GM10248 (cell line): ENCODE measurements around the gene ATG13.

Source experiments
- CTCF ChIA-PET: fragments of 300-600 bp; sonication (Branson Sonifier 250); formaldehyde crosslinking; extraction: SDS; loops from one replicate; lab custom pipeline; 2021; ENCODE audit warnings: antibody characterized with exemption; lab: Yijun Ruan, JAX
- POLR2A ChIA-PET: fragments of 350-650 bp; sonication (Branson Sonifier 250); formaldehyde crosslinking; extraction: SDS; loops from one replicate; lab custom pipeline; 2020; ENCODE audit warnings: antibody characterized with exemption; lab: Yijun Ruan, JAX
- DNase-seq: peaks from one replicate; pipeline ENCODE4 v3.0.0; 2012; ENCODE audit errors: extremely low spot score
- CTCF ChIP-seq: IDR thresholded peaks from 2 replicates; pipeline ENCODE4 v1.5.1; 2012; ENCODE audit warnings: mild to moderate bottlenecking, low read depth; ENCODE audit errors: extremely low read depth, missing control alignments, control extremely low read depth

ATG13 gene

DNA sequence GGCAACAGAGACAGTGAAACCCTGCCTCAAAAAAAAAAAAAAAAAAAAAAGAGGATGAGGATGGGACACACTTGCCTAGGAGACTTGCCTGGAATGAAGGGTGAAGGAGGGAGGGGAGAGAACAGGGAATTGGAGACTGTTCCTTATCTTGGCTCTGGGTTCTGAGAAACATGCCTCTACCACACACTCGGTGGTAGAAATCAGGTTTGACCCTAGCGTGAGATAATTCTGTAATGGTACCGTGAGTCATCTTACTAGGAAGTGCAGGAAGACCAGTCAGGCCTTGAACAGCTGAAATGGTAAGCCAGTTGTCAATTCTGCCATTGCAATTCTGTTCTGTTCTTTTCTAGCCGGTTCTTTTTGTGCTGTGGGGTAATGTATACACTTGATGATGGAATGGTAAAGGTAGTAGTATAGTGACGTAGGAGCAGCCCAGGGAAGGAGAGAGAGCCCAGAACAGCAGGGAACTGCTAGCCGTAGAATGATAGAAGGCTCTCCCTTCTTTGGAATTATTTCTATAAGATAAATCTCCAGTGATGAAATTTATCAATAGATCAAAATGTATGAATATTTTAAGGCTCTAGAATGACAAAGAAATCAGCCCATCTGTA lies 19.6 kb upstream of the ATG13 start:
- ChIA-PET CTCF (interaction anchor here (1.3 kb wide), 1 partner anchor 17 kb away, joined by 4 read pairs; no protein-coding TSS in a partner anchor), POLR2A (no interaction called here)
- no peak for DNase-seq
- TF ChIP-seq CTCF = no peak

DNA sequence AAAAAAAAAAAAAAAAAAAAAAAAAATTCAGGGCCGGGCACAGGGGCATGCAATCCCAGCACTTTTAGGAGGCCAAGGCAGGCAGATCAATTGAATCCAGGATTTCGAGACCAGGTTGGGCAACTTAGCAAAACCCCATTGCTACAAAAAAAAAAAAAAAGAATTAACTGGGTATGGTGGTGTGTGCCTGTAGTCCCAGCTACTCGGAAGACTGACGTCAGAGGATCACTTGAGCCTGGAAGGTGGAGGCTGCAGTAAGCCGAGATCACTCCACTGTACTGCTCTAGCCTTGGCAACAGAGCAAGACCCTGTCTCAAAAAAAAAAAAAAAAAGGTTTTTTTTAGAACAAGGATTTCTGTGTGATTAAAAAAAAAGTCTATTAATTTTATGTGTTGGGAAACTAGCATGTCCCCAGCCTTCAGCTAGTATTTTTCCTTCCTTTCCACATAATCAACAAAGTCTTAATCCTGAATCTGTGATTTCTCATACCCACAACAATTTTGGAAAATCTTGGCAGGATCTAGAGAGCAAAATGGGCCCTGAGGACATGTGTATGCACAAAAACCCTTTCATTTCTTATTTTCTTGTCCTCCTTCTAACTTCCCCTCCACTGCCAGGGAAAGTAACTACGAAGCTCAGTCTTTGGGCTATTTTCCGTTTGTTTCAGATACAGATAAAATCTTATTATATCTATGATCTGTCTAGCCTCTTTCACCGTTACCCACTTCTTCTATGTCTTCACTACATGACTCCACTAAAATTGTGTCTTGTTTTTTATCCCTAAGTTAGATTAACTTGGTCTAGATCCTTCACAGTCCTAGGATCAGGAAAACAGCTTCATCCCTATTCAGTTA lies 17.8 kb upstream of the ATG13 start:
- no peak for TF ChIP-seq CTCF
- CTCF ChIA-PET = interaction anchor here (0.9 to 2.1 kb wide), 6 partner anchors 8 to 31 kb away, joined by 3 to 9 read pairs (median 4); partner anchors contain the start of genes ATG13 and HARBI1
- POLR2A ChIA-PET = no interaction called here
- no peak for DNase-seq

DNA sequence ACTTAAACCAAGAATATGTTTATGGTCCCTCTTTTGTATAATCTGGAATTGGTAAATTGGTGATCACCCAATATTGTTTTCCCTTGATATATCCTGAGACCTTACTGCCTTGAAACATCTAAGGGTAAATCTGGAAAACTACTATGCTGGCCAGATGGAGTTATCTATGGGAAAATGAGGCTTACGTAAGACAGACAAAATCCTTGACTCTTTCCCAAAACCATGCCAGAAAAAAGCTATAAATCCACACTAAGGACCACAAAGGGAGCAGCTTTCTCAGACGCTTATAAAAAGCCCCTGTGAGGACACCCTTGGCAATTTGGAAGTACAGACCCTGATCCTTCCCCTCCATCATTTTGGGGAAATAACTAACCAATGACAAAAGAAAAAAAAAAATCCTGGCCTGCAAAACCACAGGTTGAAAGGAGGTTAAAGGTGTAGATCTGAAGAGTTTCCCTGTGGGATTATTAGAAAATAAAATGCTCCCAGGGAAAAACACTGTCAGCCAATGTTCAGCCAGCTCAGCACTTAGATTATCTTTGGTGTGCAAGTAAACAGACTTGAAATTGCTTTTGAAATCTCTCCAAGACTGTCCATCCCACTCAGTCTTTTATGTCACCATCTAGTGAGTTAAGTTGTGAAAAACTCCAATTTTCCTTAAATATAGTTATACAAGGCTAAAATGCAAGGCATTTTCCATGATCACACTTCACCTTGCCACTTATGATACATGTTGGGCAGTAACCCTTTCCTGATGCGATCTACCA lies 17.0 kb upstream of the ATG13 start:
- DNase-seq = no peak
- ChIA-PET CTCF (interaction anchor here (1.2 to 2.1 kb wide), 3 partner anchors 15 to 32 kb away, joined by 3 to 9 read pairs (median 4); partner anchors contain the start of genes ATG13 and HARBI1), POLR2A (no interaction called here)
- no peak for TF ChIP-seq CTCF

- no peak for DNase-seq
- ChIA-PET CTCF (interaction anchor here (0.8 kb wide), 1 partner anchor 35 kb away, joined by 3 read pairs; no protein-coding TSS in a partner anchor), POLR2A (no interaction called here)
- TF ChIP-seq CTCF = no peak
Measured at GRCh38 chr11:46601129-46601528, 16.2 kb upstream of the ATG13 start.

DNA sequence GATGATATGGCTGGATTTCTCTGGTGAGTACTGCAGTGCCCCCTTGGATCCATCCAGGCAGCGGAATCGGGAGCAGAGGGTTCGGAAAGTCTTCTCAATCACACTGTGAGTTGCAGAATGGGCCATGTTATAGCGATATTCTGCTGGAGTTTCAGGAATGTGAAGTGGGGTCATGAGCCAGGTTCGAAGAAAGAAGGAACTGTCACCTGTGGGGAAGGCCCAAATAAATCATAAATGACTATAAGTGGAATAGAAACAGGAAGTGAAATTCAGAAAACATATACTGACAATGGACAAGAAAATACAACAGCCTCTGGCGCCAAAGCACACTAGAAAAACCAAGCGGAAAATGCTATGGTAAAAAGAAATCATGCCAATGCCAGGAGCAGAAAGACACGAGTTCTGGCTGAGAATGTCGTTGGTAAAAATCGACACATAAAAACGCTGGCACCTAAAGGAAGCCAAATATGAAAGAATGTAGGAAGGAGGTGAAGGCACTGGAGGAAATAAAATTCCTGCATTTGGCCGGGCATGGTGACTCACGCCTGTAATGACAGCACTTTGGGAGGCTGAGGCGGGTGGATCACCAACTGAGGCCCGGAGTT lies 13.5 kb upstream of the ATG13 start:
- ChIA-PET CTCF (interaction anchor here (1.1 kb wide), 1 partner anchor 10 kb away, joined by 5 read pairs; the partner anchor contains the start of gene AMBRA1), POLR2A (no interaction called here)
- TF ChIP-seq CTCF = no peak
- DNase-seq = peak; percentile 63
